Liver (tissue), 9 donors: Measurements from ENCODE around the gene KIF26B. TPM values are rescaled to one million over a fixed set of nuclear protein-coding genes. Genes with fewer than 3 reads are reported as not detected.

Experiments
- DNase-seq: peaks from one replicate; pipeline ENCODE4 v3.0.0-alpha.2; 2017; ENCODE audit warnings: low spot score
- H3K27ac ChIP-seq, 2 donors: one replicate each; pipeline ENCODE4 v1.7.0; 2013; ENCODE audit warnings: inconsistent platforms in 2 of 2, low read length in 2 of 2, control low read depth in 1 of 2, low read depth in 1 of 2, mild to moderate bottlenecking in 1 of 2
- H3K27me3 ChIP-seq, 4 donors: one replicate each; pipeline versions ENCODE4 v1.6.1 to v1.7.0; 2013; ENCODE audit warnings: low read length in 3 of 4, inconsistent platforms in 1 of 4, mild to moderate bottlenecking in 1 of 4, moderate library complexity in 1 of 4; ENCODE audit not compliant: control insufficient read depth in 4 of 4, insufficient read depth in 4 of 4
- H3K36me3 ChIP-seq, 4 donors: one replicate each; pipeline versions ENCODE4 v1.6.1 to v1.7.0; 2013; ENCODE audit warnings: low read length in 3 of 4, mild to moderate bottlenecking in 3 of 4, low read depth in 1 of 4, moderate library complexity in 1 of 4; ENCODE audit not compliant: control insufficient read depth in 4 of 4, insufficient read depth in 3 of 4
- H3K4me1 ChIP-seq, 4 donors: one replicate each; pipeline versions ENCODE4 v1.6.1 to v1.7.0; 2013; ENCODE audit warnings: low read length in 3 of 4, mild to moderate bottlenecking in 3 of 4, moderate library complexity in 1 of 4; ENCODE audit not compliant: control insufficient read depth in 4 of 4, insufficient read depth in 4 of 4
- H3K4me3 ChIP-seq, 3 donors: one replicate each; pipeline versions ENCODE4 v1.6.1 to v1.7.0; 2013; ENCODE audit warnings: low read length in 3 of 3, control low read depth in 1 of 3, low read depth in 1 of 3, mild to moderate bottlenecking in 1 of 3
- H3K9ac ChIP-seq, 2 donors: one replicate each; pipeline ENCODE4 v1.7.0; 2013; ENCODE audit warnings: low read length in 2 of 2, mild to moderate bottlenecking in 2 of 2, moderate library complexity in 2 of 2, control low read depth in 1 of 2, low read depth in 1 of 2
- H3K9me3 ChIP-seq, 4 donors: one replicate each; pipeline versions ENCODE4 v1.6.1 to v1.7.0; 2013; ENCODE audit warnings: low read length in 3 of 4; ENCODE audit not compliant: control insufficient read depth in 4 of 4
- ATF3 ChIP-seq: IDR thresholded peaks from 2 replicates; pipeline ENCODE4 v1.6.1; 2016; ENCODE audit warnings: antibody characterized with exemption
- EGR1 ChIP-seq, 2 donors: IDR thresholded peaks; 2 replicates each; pipeline ENCODE4 v1.6.1; 2016 to 2018; ENCODE audit warnings: antibody characterized with exemption in 2 of 2, low read depth in 2 of 2
- FOXA1 ChIP-seq: IDR thresholded peaks from 2 replicates; pipeline ENCODE4 v1.6.1; 2016; ENCODE audit warnings: antibody characterized with exemption
- FOXA2 ChIP-seq: IDR thresholded peaks from 2 replicates; pipeline ENCODE4 v1.6.1; 2016; ENCODE audit warnings: antibody characterized with exemption
- GABPA ChIP-seq, 2 donors: IDR thresholded peaks in 1 of 2; conservative IDR thresholded peaks in 1 of 2; 2 replicates each; pipeline ENCODE4 v1.6.1; 2016; ENCODE audit warnings: antibody characterized with exemption in 2 of 2, mild to moderate bottlenecking in 1 of 2, moderate library complexity in 1 of 2
- HNF4A ChIP-seq, 2 donors: conservative IDR thresholded peaks; 2 replicates each; pipeline ENCODE4 v1.6.1; 2016; ENCODE audit warnings: antibody characterized with exemption in 2 of 2, mild to moderate bottlenecking in 2 of 2
- HNF4G ChIP-seq: IDR thresholded peaks from 2 replicates; pipeline ENCODE4 v1.6.1; 2016; ENCODE audit warnings: antibody characterized with exemption
- JUND ChIP-seq, 2 donors: IDR thresholded peaks; 2 replicates each; pipeline ENCODE4 v1.6.1; 2016; ENCODE audit warnings: antibody characterized with exemption in 2 of 2
- MAX ChIP-seq: IDR thresholded peaks from 2 replicates; pipeline ENCODE4 v1.6.1; 2016; ENCODE audit warnings: antibody characterized with exemption
- NR2F2 ChIP-seq: IDR thresholded peaks from 2 replicates; pipeline ENCODE4 v1.6.1; 2016; ENCODE audit warnings: antibody characterized with exemption
- RAD21 ChIP-seq, 2 donors: IDR thresholded peaks; 2 replicates each; pipeline ENCODE4 v1.6.1; 2016; ENCODE audit warnings: antibody characterized with exemption in 2 of 2, mild to moderate bottlenecking in 2 of 2
- REST ChIP-seq: IDR thresholded peaks from 2 replicates; pipeline ENCODE4 v1.6.1; 2016; ENCODE audit warnings: antibody characterized with exemption, mild to moderate bottlenecking
- TAF1 ChIP-seq: conservative IDR thresholded peaks from 2 replicates; pipeline ENCODE4 v1.6.1; 2016; ENCODE audit warnings: antibody characterized with exemption, mild to moderate bottlenecking
- YY1 ChIP-seq: IDR thresholded peaks from 2 replicates; pipeline ENCODE4 v1.6.1; 2016; ENCODE audit warnings: antibody characterized with exemption, mild to moderate bottlenecking
- ZBTB33 ChIP-seq: IDR thresholded peaks from 2 replicates; pipeline ENCODE4 v1.6.1; 2016; ENCODE audit warnings: antibody characterized with exemption
- WGBS: extraction: QIAGEN DNeasy Blood & Tissue Kit; methylation state at CpG from one replicate; pipeline ENCODE4 v1.1.7; 2013; 5-methylcytosine and 5-hydroxymethylcytosine counted together
- polyA plus RNA-seq, 2 donors: library from polyadenylated mRNA; stranded (reverse) in 1 of 2; unstranded in 1 of 2; fragments of 200-250 nt in 1 of 2; fragments of >200 nt in 1 of 2; fragmentation: Nextera tagmentation in 1 of 2; extraction: Ambion mirVana in 1 of 2; gene quantifications; one replicate each; pipeline versions ENCODE4 v1.2.1 to v1.2.3, GENCODE V29; 2013 to 2015
- total RNA-seq, 2 donors: library from RNA; depleted of rRNA; stranded (reverse); fragments of >200 nt; gene quantifications; one replicate each; pipeline ENCODE4 v1.2.3, GENCODE V29; 2014
- donor health status: healthy.
- donor health status: healthy.
- donor health status: healthy.
- donor health status: healthy.
- donor health status: healthy.

KIF26B gene
- total and polyA plus RNA-seq, 4 donors: 0.10 to 1.7 (median 0.34) TPM

- TF ChIP-seq REST (no peak), FOXA2 (no peak), MAX (no peak), GABPA (IDR thresholded peaks at IDR 0.05 in 1 of 2, conservative IDR thresholded peaks at IDR 0.05 in 1 of 2) (no peak), TAF1 (no peak), YY1 (no peak)
Observed at GRCh38 chr1:245283001-245283400, 128.2 kb downstream of the KIF26B start (continued).

GRCh38 chr1:245285168-245285567, 130.4 kb downstream of the KIF26B start:
- WGBS: 75% methylated on average over 4 of the region's 4 CpGs
- no peak for TF ChIP-seq YY1
- TF ChIP-seq TAF1: no peak
- TF ChIP-seq REST: no peak
- TF ChIP-seq GABPA (IDR thresholded peaks at IDR 0.05 in 1 of 2, conservative IDR thresholded peaks at IDR 0.05 in 1 of 2): no peak
- TF ChIP-seq RAD21 (IDR thresholded peaks at IDR 0.05): no peak
- no peak overlapping the region for H3K4me3 ChIP-seq
- H3K27me3 ChIP-seq: peaks cover 0 to 3% (median 0%) of the 10 kb centered on the region in 4 donors
- H3K27ac ChIP-seq: no peak overlapping the region
- H3K4me1 ChIP-seq: no peaks in the 10 kb centered on the region
- DNase-seq: no peak
- H3K9ac ChIP-seq: no peak overlapping the region
- H3K9me3 ChIP-seq: no peaks in the 10 kb centered on the region
- H3K36me3 ChIP-seq: no peaks in the 10 kb centered on the region

- Histone ChIP-seq H3K27me3 (peaks cover 0 to 3% (median 0%) of the 10 kb centered on the region in 4 donors), H3K9ac (no peak overlapping the region), H3K4me3 (no peak overlapping the region), H3K9me3 (no peaks in the 10 kb centered on the region), H3K4me1 (no peaks in the 10 kb centered on the region), H3K36me3 (no peaks in the 10 kb centered on the region), H3K27ac (no peak overlapping the region)
- DNase-seq: no peak
- no peak for TF ChIP-seq RAD21 (IDR thresholded peaks at IDR 0.05)
- no peak for TF ChIP-seq HNF4G
- TF ChIP-seq YY1: no peak
- no peak for TF ChIP-seq NR2F2
- TF ChIP-seq EGR1 (IDR thresholded peaks at IDR 0.05; ENCODE audit: low read depth in 2 of 2): no peak
- no peak for TF ChIP-seq ATF3
- no peak for TF ChIP-seq ZBTB33
- no peak for TF ChIP-seq HNF4A (conservative IDR thresholded peaks at IDR 0.05)
- TF ChIP-seq FOXA1: no peak
- no peak for TF ChIP-seq JUND (IDR thresholded peaks at IDR 0.05)
- no peak for TF ChIP-seq FOXA2
- no peak for TF ChIP-seq TAF1
- WGBS: 86% methylated on average over 1 of the region's 1 CpG
Observed at GRCh38 chr1:245288796-245289195, 134.0 kb downstream of the KIF26B start.
